Neural crest cell (in vitro differentiated cells): ENCODE data around the gene MET. TPM values are rescaled to one million over a fixed set of nuclear protein-coding genes. Genes with fewer than 3 reads are reported as not detected.

Experiments
- DNase-seq: peaks from one replicate; pipeline ENCODE4 v3.0.0; 2021; ENCODE audit warnings: low read depth, mixed read lengths, low spot score
- H3K27ac Mint-ChIP-seq: one replicate; pipeline ENCODE4 v1.8.0; 2021; ENCODE audit warnings: mild to moderate bottlenecking, mixed read lengths; ENCODE audit not compliant: unreplicated experiment
- H3K27me3 Mint-ChIP-seq: 2 replicates; pipeline ENCODE4 v1.8.0; 2021; ENCODE audit warnings: low read depth, mild to moderate bottlenecking, mixed read lengths
- H3K36me3 Mint-ChIP-seq: 2 replicates; pipeline ENCODE4 v1.8.0; 2021; ENCODE audit warnings: low read depth, mild to moderate bottlenecking, mixed read lengths
- H3K4me1 Mint-ChIP-seq: 2 replicates; pipeline ENCODE4 v1.8.0; 2021; ENCODE audit warnings: mixed read lengths
- H3K4me3 Mint-ChIP-seq: one replicate; pipeline ENCODE4 v1.8.0; 2021; ENCODE audit warnings: mild to moderate bottlenecking, mixed read lengths
- H3K9me3 Mint-ChIP-seq: 2 replicates; pipeline ENCODE4 v1.8.0; 2021; ENCODE audit warnings: mixed read lengths
- CTCF ChIP-seq: fragments of 200-600 bp; sonication (generic); conservative IDR thresholded peaks from 2 replicates; pipeline ENCODE4 v1.5.0; 2021; ENCODE audit warnings: antibody characterized with exemption, mild to moderate bottlenecking
- total RNA-seq: library from RNA; stranded (reverse); gene quantifications from 2 replicates; pipeline ENCODE4 v1.2.1, GENCODE V29; 2021

MET gene
- total RNA-seq, 1 donor from 2014 or later = 4.0 TPM

GRCh38 chr7:116829041-116829440, 157.0 kb downstream of the MET start:
- Mint-ChIP-seq H3K4me1 (no peaks in the 10 kb centered on the region), H3K36me3 (no peaks in the 10 kb centered on the region), H3K27ac (no peak overlapping the region), H3K9me3 (peaks cover 6% of the 10 kb centered on the region), H3K4me3 (no peak overlapping the region), H3K27me3 (peaks cover 10% of the 10 kb centered on the region)
- TF ChIP-seq CTCF = no peak
- no peak for DNase-seq

- no peak overlapping the region for H3K4me3 Mint-ChIP-seq
- H3K27ac Mint-ChIP-seq = no peak overlapping the region
- H3K36me3 Mint-ChIP-seq = no peaks in the 10 kb centered on the region
- H3K27me3 Mint-ChIP-seq = peaks cover 7% of the 10 kb centered on the region
- peaks cover 3% of the 10 kb centered on the region for H3K9me3 Mint-ChIP-seq
- DNase-seq = no peak
- no peak for TF ChIP-seq CTCF
- no peaks in the 10 kb centered on the region for H3K4me1 Mint-ChIP-seq
Observed at GRCh38 chr7:116829493-116829892, 157.5 kb downstream of the MET start.

GRCh38 chr7:116832692-116833091, 160.7 kb downstream of the MET start:
- Mint-ChIP-seq H3K9me3 (no peaks in the 10 kb centered on the region), H3K4me3 (no peak overlapping the region), H3K4me1 (no peaks in the 10 kb centered on the region), H3K36me3 (no peaks in the 10 kb centered on the region), H3K27ac (no peak overlapping the region), H3K27me3 (no peaks in the 10 kb centered on the region)
- no peak for TF ChIP-seq CTCF
- DNase-seq = no peak

DNA sequence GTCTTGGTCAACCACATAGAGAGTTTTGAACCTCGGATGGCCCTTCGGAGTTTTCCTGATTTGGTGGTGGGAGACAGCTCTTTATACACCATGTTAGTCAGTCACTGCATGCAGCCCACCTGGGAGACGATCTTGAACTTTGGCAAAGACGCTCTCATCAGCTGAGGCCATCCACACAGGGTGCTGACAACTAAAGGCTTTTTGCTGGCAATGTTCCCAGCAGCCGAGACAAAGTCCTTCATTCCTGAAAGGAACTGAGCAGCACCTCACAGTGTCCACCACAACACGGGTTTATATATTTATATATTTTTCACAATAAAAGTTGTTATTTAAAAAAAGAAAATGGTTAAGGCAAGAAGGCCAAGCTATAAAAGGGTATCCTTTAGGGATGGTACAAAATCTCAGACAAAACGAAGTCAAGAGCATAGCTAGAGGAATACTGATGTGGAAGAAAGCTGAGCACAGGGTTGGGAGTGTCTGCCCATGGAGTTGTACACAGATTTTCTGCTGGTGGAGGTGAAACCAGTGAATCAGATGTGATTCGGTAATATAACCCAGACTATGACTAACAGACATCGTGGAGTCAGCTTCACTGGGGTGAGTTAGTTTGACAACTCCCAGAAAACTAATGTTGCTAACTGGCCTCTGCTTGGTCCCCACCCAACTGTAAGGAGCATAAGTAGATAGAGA, 163.0 kb downstream of the MET start:
- DNase-seq = no peak
- TF ChIP-seq CTCF = no peak
- Mint-ChIP-seq H3K9me3 (no peaks in the 10 kb centered on the region), H3K4me1 (no peaks in the 10 kb centered on the region), H3K27me3 (no peaks in the 10 kb centered on the region), H3K4me3 (no peak overlapping the region), H3K27ac (no peak overlapping the region), H3K36me3 (no peaks in the 10 kb centered on the region)

DNA sequence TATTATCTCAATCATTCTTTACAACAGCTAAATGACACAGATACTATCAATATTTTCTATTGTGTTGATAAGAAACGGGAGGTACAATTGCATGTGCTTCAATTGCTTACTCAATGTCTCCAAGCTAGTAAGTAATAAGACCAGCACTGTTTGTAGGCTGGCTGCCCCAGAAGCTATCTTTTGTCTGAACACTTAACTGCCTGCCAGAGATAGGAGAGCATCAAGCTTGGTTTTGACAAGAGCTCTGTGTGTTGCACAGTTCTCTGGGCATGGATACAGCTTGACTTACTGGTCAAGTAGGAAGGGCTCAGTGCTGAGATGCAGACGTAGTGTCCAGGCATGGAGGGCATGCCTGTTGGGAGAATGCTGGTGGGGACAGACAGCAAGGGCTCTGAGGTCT, 164.1 kb downstream of the MET start:
- no peak overlapping the region for H3K27ac Mint-ChIP-seq
- no peak overlapping the region for H3K4me3 Mint-ChIP-seq
- DNase-seq = no peak
- no peaks in the 10 kb centered on the region for H3K36me3 Mint-ChIP-seq
- no peaks in the 10 kb centered on the region for H3K4me1 Mint-ChIP-seq
- no peak for TF ChIP-seq CTCF
- no peaks in the 10 kb centered on the region for H3K9me3 Mint-ChIP-seq
- no peaks in the 10 kb centered on the region for H3K27me3 Mint-ChIP-seq
